ENCODE measurements around the gene CANX. TPM values are rescaled to one million over a fixed set of nuclear protein-coding genes. Genes with fewer than 3 reads are reported as not detected.

The CANX gene
- total RNA-seq, 1 experiment from 2014 or later, result 538 TPM

DNA sequence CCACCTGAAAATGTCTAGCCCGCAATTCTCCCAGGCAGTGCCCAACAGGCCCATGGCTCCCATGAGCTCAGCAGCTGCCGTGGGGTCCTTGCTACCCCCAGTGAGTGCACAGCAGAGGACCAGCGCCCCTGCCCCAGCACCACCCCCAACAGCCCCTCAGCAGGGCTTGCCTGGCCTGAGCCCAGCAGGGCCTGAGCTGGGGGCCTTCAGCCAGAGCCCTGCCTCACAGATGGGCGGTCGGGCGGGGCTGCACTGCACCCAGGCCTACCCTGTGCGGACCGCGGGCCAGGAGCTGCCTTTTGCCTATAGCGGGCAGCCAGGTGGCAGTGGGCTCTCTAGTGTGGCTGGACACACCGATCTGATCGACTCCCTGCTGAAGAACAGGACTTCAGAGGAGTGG lies 75.7 kb downstream of the CANX start:
- Histone ChIP-seq H4K91ac (ENCODE audit: insufficient read length, low read depth, low read length) (no peak overlapping the region), H3T11ph (ENCODE audit: low read length) (no peak overlapping the region), H3K9me3 (ENCODE audit: control insufficient read depth, low read depth, low read length) (no peaks in the 10 kb centered on the region), H2BK120ac (ENCODE audit: low read depth, low read length, poor library complexity, severe bottlenecking) (no peak overlapping the region), H2BK15ac (ENCODE audit: low read depth, low read length) (no peak overlapping the region), H2BK20ac (ENCODE audit: low read depth, low read length, poor library complexity, severe bottlenecking) (no peak overlapping the region), H3K23me2 (ENCODE audit: insufficient read length, low read depth, low read length, poor library complexity, severe bottlenecking) (no peaks in the 10 kb centered on the region), H3K27ac (ENCODE audit: insufficient read length, low read depth, low read length) (no peak overlapping the region), H2AK5ac (ENCODE audit: insufficient read length, low read length) (no peak overlapping the region), H3K56ac (ENCODE audit: insufficient read length, low read depth, low read length) (no peak overlapping the region), H3K18ac (ENCODE audit: insufficient read length, low read depth, low read length) (no peak overlapping the region), H3K27me3 (ENCODE audit: insufficient read depth, low read length) (no peaks in the 10 kb centered on the region), H3K79me2 (ENCODE audit: insufficient read depth, low read length) (no peaks in the 10 kb centered on the region), H3K4ac (ENCODE audit: low read depth, low read length) (no peak overlapping the region), H3K14ac (ENCODE audit: insufficient read depth, low read length) (no peak overlapping the region), H2BK12ac (ENCODE audit: insufficient read length, low read depth, low read length) (no peak overlapping the region), H3K4me2 (ENCODE audit: insufficient read depth, insufficient read length, low read length) (no peak overlapping the region), H3K79me1 (ENCODE audit: insufficient read depth, low read depth, low read length, poor library complexity, severe bottlenecking) (no peaks in the 10 kb centered on the region), H4K8ac (replicated peaks; ENCODE audit: insufficient read length, low read depth, low read length) (no peak overlapping the region), H2BK5ac (ENCODE audit: insufficient read length, low read length) (no peak overlapping the region), H3K4me1 (ENCODE audit: insufficient read depth, low read length) (no peaks in the 10 kb centered on the region), H3K23ac (ENCODE audit: insufficient read length, low read depth, low read length) (no peak overlapping the region), H4K5ac (ENCODE audit: insufficient read length, low read depth, low read length) (no peak overlapping the region), H4K20me1 (ENCODE audit: control insufficient read depth, insufficient read depth, insufficient read length) (peaks cover 2% of the 10 kb centered on the region), H3K9ac (ENCODE audit: extremely low read depth, insufficient read length, low read length) (no peak overlapping the region), H2AFZ (ENCODE audit: low read length) (no peak overlapping the region)
- Mint-ChIP-seq H3K36me3 (ENCODE audit: insufficient read depth in 1 of 3, low read depth in 3 of 3) (peaks cover 44 to 85% (median 73%) of the 10 kb centered on the region in 3 experiments), H3K9me3 (no peaks in the 10 kb centered on the region), H3K4me1 (no peaks in the 10 kb centered on the region), H3K27me3 (ENCODE audit: low read depth) (peaks cover 2% of the 10 kb centered on the region; the same call in 1 of the 2 replicates), H3K27ac (no peak overlapping the region), H3K4me3 (no peak overlapping the region)
- WGBS (ENCODE audit: extremely low coverage, insufficient read length, low lambda C conversion rate), result no CpG with 5 or more reads among the region's 12 CpGs
- DNase-seq, result no peak
- TF ChIP-seq CTCF (conservative IDR thresholded peaks at IDR 0.05), result no peak
